GM21367 (cell line): Measurements from ENCODE around the gene ZNF787.
"Not testable (repeated sequence)": the region's sequence is repeated elsewhere in the genome, so short reads cannot be mapped to it uniquely, and the experiment has no call there.

Experiments
- ATAC-seq: cut with Tn5 transposase; IDR thresholded peaks from one replicate; pipeline ENCODE4 v1.9.1; 2021; ENCODE audit not compliant: unreplicated experiment

ZNF787 gene

GRCh38 chr19:56107626-56108351 is 13.3 kb downstream of the ZNF787 start:
- no peak for ATAC-seq

GRCh38 chr19:56106993-56107392 is 14.1 kb downstream of the ZNF787 start:
- no peak for ATAC-seq

GRCh38 chr19:56106397-56106849 is 14.7 kb downstream of the ZNF787 start:
- no peak for ATAC-seq

GRCh38 chr19:56105831-56106396 is 15.2 kb downstream of the ZNF787 start:
- not testable (repeated sequence) for ATAC-seq

- no peak for ATAC-seq
Observed at GRCh38 chr19:56105090-56105701, 15.9 kb downstream of the ZNF787 start.

- no peak for ATAC-seq
Observed at GRCh38 chr19:56104423-56104822, 16.7 kb downstream of the ZNF787 start.

GRCh38 chr19:56103027-56103614 is 18.0 kb downstream of the ZNF787 start:
- ATAC-seq: no peak

- no peak for ATAC-seq
Observed at GRCh38 chr19:56101746-56102535, 19.2 kb downstream of the ZNF787 start.

- ATAC-seq: no peak
Observed at GRCh38 chr19:56101095-56101494, 20.0 kb downstream of the ZNF787 start.

GRCh38 chr19:56099638-56100539 is 21.2 kb downstream of the ZNF787 start:
- no peak for ATAC-seq

- no peak for ATAC-seq
Observed at GRCh38 chr19:56098731-56099568, 22.1 kb downstream of the ZNF787 start.

- ATAC-seq: not testable (repeated sequence)
Observed at GRCh38 chr19:56098237-56098636, 22.9 kb downstream of the ZNF787 start.

GRCh38 chr19:56097776-56098175 is 23.3 kb downstream of the ZNF787 start:
- no peak for ATAC-seq

- ATAC-seq: no peak
Observed at GRCh38 chr19:56097306-56097705, 23.8 kb downstream of the ZNF787 start.

- ATAC-seq: no peak
Observed at GRCh38 chr19:56096665-56097064, 24.4 kb downstream of the ZNF787 start.

- ATAC-seq: no peak
Observed at GRCh38 chr19:56094449-56094848, 26.6 kb downstream of the ZNF787 start.

GRCh38 chr19:56092685-56093631 is 28.1 kb downstream of the ZNF787 start:
- no peak for ATAC-seq
